ENCODE measurements around the gene FAM53A. TPM values are rescaled to one million over a fixed set of nuclear protein-coding genes. Genes with fewer than 3 reads are reported as not detected.
A peak's percentile ranks its signal among the peaks of the same experiment; 100 is the strongest.

FAM53A gene
- total and polyA plus RNA-seq, 2 of the 13 experiments (the other 11 are each of a cell fraction or from before 2014, with no cell fraction given) = 0.48 to 1.1 TPM

DNA sequence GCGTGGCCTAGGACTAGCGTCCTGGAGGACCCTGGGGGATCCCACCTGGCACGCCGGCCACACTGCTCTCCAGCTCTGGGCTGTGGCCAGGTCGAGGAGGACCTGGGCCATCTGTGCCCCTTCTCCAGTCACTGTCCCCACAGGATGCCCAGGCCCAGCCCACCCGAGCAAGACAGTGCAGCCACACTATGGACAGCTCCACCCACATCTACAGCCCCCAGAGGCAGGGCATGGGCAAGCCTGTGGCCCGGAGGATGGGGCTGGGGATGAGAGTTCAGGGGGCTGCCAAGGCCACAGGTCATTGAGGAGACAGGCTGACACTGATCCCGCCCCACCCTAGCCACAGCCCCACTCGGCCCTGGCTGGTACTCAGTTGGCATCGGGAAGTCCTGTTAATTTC is 30.3 kb downstream of the FAM53A start (continued):
- TF ChIP-seq, protein P1, sequence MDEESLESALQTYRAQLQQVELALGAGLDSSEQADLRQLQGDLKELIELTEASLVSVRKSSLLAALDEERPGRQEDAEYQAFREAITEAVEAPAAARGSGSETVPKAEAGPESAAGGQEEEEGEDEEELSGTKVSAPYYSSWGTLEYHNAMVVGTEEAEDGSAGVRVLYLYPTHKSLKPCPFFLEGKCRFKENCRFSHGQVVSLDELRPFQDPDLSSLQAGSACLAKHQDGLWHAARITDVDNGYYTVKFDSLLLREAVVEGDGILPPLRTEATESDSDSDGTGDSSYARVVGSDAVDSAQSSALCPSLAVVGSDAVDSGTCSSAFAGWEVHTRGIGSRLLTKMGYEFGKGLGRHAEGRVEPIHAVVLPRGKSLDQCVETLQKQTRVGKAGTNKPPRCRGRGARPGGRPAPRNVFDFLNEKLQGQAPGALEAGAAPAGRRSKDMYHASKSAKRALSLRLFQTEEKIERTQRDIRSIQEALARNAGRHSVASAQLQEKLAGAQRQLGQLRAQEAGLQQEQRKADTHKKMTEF (CRISPR knock-in tag; IDR thresholded peaks at IDR 0.05) = no peak

DNA sequence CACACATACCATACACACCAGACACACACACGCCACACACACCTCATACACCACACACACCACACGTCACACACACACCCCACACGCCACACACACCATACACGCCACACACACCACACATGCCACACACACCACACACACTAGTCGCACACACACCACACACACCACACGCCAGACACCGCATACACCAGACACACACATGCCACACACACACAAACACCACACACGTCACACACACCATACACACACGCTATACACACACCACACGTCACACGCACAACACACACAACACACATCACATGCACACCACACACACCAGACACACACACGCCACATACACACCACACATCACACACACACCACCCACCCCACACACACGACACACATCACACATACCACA is 32.0 kb downstream of the FAM53A start:
- H4K20me1 ChIP-seq (ENCODE audit: insufficient read depth, low read length) = no peaks in the 10 kb centered on the region
- H3K4me3 ChIP-seq (replicated peaks in 1 of 3; ENCODE audit: insufficient read depth in 1 of 3, low read depth in 2 of 3, low read length in 3 of 3) = no peak overlapping the region
- no peaks in the 10 kb centered on the region for H3K36me3 ChIP-seq (replicated peaks in 1 of 2; ENCODE audit: control insufficient read depth in 1 of 2, insufficient read depth in 2 of 2, low read length in 2 of 2)
- no peaks in the 10 kb centered on the region for H3K27me3 ChIP-seq (ENCODE audit: control insufficient read depth in 1 of 2, insufficient read depth in 2 of 2, low read length in 2 of 2)
- H3K79me2 ChIP-seq (ENCODE audit: insufficient read depth, low read length) = no peaks in the 10 kb centered on the region
- intact Hi-C loops (cut with micrococcal nuclease; ENCODE audit: unreplicated experiment) = no loop called here
- H3K4me2 ChIP-seq (ENCODE audit: low read depth, low read length) = no peak overlapping the region
- no peak overlapping the region for H2AFZ ChIP-seq (ENCODE audit: low read length)
- no peak for DNase-seq (ENCODE audit: low spot score)
- peak; percentile 64 for FAIRE-seq
- WGBS (ENCODE audit: low lambda C conversion rate) = 84% methylated on average over 13 of the region's 13 CpGs
- ChIA-PET CTCF (ENCODE audit: low intra/inter-chr PET ratio, low total read pairs) (no interaction called here), POLR2A (no interaction called here)
- no peak overlapping the region for H3K9ac ChIP-seq (ENCODE audit: insufficient read depth, low read depth, low read length)
- no peak overlapping the region for H3K27ac ChIP-seq (ENCODE audit: extremely low read length, insufficient read depth, low read length)
- in situ Hi-C loops (cut with HindIII; ENCODE audit: extremely low pct_ligation_motif_present, low pct_unique_long_range_greater_than_20kb) = no loop called here
- no peaks in the 10 kb centered on the region for H3K9me3 ChIP-seq (ENCODE audit: low read length)
- no TSS peak for BruUV-seq (replicated peaks)
- no peak for ATAC-seq
- no peaks in the 10 kb centered on the region for H3K4me1 ChIP-seq (ENCODE audit: insufficient read depth, low read length)
- TF ChIP-seq, protein P2, sequence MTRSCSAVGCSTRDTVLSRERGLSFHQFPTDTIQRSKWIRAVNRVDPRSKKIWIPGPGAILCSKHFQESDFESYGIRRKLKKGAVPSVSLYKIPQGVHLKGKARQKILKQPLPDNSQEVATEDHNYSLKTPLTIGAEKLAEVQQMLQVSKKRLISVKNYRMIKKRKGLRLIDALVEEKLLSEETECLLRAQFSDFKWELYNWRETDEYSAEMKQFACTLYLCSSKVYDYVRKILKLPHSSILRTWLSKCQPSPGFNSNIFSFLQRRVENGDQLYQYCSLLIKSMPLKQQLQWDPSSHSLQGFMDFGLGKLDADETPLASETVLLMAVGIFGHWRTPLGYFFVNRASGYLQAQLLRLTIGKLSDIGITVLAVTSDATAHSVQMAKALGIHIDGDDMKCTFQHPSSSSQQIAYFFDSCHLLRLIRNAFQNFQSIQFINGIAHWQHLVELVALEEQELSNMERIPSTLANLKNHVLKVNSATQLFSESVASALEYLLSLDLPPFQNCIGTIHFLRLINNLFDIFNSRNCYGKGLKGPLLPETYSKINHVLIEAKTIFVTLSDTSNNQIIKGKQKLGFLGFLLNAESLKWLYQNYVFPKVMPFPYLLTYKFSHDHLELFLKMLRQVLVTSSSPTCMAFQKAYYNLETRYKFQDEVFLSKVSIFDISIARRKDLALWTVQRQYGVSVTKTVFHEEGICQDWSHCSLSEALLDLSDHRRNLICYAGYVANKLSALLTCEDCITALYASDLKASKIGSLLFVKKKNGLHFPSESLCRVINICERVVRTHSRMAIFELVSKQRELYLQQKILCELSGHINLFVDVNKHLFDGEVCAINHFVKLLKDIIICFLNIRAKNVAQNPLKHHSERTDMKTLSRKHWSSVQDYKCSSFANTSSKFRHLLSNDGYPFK (CRISPR knock-in tag; IDR thresholded peaks at IDR 0.05; ENCODE audit: borderline replicate concordance) = no peak
- TF ChIP-seq KAT8 (CRISPR knock-in tag; IDR thresholded peaks at IDR 0.05) = no peak
- TF ChIP-seq, protein P3, sequence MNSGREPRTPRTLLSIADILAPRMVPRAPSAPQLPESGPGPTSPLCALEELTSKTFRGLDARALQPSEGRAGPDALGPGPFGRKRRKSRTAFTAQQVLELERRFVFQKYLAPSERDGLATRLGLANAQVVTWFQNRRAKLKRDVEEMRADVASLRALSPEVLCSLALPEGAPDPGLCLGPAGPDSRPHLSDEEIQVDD (CRISPR knock-in tag; IDR thresholded peaks at IDR 0.05; ENCODE audit: borderline replicate concordance) = no peak
- TF ChIP-seq, protein P4, sequence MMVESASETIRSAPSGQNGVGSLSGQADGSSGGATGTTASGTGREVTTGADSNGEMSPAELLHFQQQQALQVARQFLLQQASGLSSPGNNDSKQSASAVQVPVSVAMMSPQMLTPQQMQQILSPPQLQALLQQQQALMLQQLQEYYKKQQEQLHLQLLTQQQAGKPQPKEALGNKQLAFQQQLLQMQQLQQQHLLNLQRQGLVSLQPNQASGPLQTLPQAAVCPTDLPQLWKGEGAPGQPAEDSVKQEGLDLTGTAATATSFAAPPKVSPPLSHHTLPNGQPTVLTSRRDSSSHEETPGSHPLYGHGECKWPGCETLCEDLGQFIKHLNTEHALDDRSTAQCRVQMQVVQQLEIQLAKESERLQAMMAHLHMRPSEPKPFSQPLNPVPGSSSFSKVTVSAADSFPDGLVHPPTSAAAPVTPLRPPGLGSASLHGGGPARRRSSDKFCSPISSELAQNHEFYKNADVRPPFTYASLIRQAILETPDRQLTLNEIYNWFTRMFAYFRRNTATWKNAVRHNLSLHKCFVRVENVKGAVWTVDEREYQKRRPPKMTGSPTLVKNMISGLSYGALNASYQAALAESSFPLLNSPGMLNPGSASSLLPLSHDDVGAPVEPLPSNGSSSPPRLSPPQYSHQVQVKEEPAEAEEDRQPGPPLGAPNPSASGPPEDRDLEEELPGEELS (CRISPR knock-in tag; IDR thresholded peaks at IDR 0.05) = no peak
- no peak for TF ChIP-seq KDM6A (CRISPR knock-in tag; IDR thresholded peaks at IDR 0.05; ENCODE audit: low read depth)
- TF ChIP-seq HNRNPL (IDR thresholded peaks at IDR 0.05; ENCODE audit: low read depth, low read length) = peak; percentile 28; the same call in 1 of the 2 replicates
- no peak for TF ChIP-seq ZNF484 (CRISPR knock-in tag; IDR thresholded peaks at IDR 0.05; ENCODE audit: borderline replicate concordance, low read depth)
- TF ChIP-seq MIER2 (CRISPR knock-in tag; IDR thresholded peaks at IDR 0.05) = no peak
- TF ChIP-seq, protein P5, sequence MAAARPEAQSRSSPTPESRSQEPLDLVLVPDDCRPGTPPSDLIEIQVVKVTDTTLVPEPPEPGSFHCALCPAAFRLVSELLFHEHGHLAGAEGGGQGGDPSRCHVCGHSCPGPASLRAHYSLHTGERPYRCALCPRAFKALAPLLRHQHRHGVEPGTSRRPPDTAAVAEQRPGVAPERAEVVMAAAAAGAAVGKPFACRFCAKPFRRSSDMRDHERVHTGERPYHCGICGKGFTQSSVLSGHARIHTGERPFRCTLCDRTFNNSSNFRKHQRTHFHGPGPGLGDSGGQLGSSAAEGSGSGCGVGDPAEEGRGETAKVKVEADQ (CRISPR knock-in tag; IDR thresholded peaks at IDR 0.05; ENCODE audit: borderline replicate concordance) = no peak

All from HepG2 (cell line).